NCI-H128 (cell line): ENCODE results near the gene IGSF3.

ENCODE experiments used
- DNase-seq: peaks from one replicate; lab custom pipeline; 2025; ENCODE audit not compliant: unreplicated experiment; lab: John Stamatoyannopoulos, UW

The IGSF3 gene

DNA sequence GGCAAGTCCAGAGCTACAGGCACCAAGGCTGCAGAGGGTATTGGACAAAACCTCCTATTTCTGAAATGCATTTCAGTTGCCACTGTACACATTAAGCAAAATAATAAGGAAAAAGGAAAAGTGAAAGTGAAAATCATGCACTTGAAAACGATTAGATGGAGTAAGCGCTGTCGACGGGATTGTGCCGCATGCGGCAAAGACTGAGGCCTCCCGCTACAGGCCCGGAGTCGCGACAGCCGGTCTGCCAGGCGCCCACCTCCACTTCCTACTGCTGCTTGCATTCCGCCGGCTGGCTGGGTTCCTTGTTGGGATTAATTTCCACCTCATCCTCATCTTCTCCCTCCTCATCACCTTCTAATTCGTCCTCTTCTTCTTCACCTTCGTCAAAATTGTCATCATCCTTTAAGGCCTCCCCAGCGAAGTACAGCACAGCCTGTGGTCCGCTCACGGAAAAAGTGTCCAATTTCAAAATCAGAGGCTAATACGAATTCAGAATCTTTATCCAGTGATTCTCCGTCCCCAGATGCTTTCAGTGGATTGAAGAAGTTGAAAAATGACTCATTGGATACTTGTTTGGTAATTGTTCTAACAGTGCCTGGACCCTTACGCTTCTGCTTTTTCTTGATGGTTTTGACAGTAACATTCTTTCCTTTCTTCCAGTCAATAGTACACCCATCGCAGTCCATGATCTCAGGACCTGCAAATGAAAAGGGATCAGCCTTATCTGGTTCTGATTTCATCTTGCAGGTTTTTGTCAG is 134.7 kb downstream of the IGSF3 start:
- no peak for DNase-seq

DNA sequence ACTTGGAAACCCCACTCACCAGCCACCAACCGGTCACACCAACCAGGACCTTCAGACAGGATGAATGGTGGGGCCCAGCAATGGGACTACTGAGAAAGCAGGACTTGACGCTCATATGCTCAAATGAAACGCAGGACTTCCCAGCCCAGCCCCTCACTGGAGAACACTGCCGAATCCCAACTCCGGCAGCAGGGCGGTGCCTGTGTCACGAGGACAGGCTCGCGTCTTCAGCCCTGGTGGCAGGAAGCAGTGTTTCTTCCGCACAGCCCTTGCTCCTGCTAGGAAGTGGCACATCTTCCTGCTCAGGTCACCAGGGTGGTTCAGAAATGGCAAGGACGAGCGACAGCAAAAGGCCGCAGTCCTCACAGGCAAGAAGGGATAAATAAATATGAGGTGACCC is 135.6 kb downstream of the IGSF3 start:
- DNase-seq = no peak

DNA sequence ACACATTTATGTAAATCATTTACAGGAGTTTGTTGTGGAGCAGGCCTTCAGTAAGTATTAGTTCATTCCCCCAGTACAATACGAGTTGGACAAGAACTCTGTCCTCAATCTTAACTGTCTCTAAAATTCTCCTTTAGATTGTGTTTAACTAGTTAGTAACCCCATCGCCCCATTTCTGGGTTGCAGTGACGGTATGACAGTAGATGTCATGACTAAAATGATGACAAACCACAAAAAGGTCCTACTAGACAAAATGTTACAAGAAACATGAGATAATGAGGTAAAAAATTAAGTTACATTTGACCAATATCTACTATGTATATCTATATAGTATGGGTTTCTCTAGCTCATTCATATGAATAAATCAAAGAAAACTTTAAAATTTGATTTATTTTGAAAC is 137.9 kb downstream of the IGSF3 start:
- DNase-seq = no peak

GRCh38 chr1:116529199-116529631 is 138.3 kb downstream of the IGSF3 start:
- DNase-seq = no peak

- DNase-seq = no peak
Observed at GRCh38 chr1:116528329-116529083, 139.0 kb downstream of the IGSF3 start.

GRCh38 chr1:116525440-116525839 is 142.1 kb downstream of the IGSF3 start:
- no peak for DNase-seq
